PC-9 (cell line): ENCODE measurements around the gene DST. TPM values are rescaled to one million over a fixed set of nuclear protein-coding genes. Genes with fewer than 3 reads are reported as not detected.

Experiments used
- BruUV-seq: library from RNA; stranded (reverse); fragments of 400-500 nt; replicated peaks from 2 replicates; lab custom pipeline; 2021; lab: Mats Ljungman, UMichigan
- CTCF ChIA-PET: fragments of 300-600 bp; sonication (Branson Sonifier 250); formaldehyde crosslinking; loops from one replicate; lab custom pipeline; 2022; ENCODE audit warnings: antibody characterized with exemption; lab: Charles Lee
- POLR2A ChIA-PET: fragments of 300-600 bp; sonication (Branson Sonifier 250); formaldehyde crosslinking; loops from one replicate; lab custom pipeline; 2022; ENCODE audit warnings: antibody characterized with exemption; ENCODE audit not compliant: unreplicated experiment; lab: Charles Lee
- DNase-seq, 2 experiments: peaks; one replicate each; pipeline versions ENCODE4 v3.0.0 to v3.0.0-alpha.2; 2015 to 2022; ENCODE audit warnings: mixed read lengths in 1 of 2
- H2AFZ ChIP-seq: fragments of 200-600 bp; sonication (generic); 2 replicates; pipeline ENCODE4 v1.8.1; 2017; ENCODE audit warnings: antibody characterized with exemption
- H3F3A ChIP-seq: fragments of 200-600 bp; sonication (generic); 2 replicates; pipeline ENCODE4 v1.8.1; 2017; ENCODE audit warnings: antibody characterized with exemption, mild to moderate bottlenecking, low read depth; ENCODE audit not compliant: insufficient read depth
- H3K27ac ChIP-seq: fragments of 200-600 bp; sonication (generic); 2 replicates; pipeline ENCODE4 v1.6.1; 2016; ENCODE audit warnings: mixed run types
- H3K27me3 ChIP-seq: fragments of 200-600 bp; sonication (generic); 2 replicates; pipeline ENCODE4 v1.6.1; 2016; ENCODE audit warnings: low read depth, mixed run types; ENCODE audit not compliant: insufficient read depth
- H3K36me3 ChIP-seq: fragments of 200-600 bp; sonication (generic); 2 replicates; pipeline ENCODE4 v1.6.1; 2016; ENCODE audit warnings: low read depth, mixed run types
- H3K4me1 ChIP-seq: fragments of 200-600 bp; sonication (generic); replicated peaks from 2 replicates; pipeline ENCODE4 v1.6.1; 2016; ENCODE audit warnings: mixed run types; ENCODE audit not compliant: insufficient read depth
- H3K4me2 ChIP-seq: fragments of 200-600 bp; sonication (generic); 2 replicates; pipeline ENCODE4 v1.6.1; 2017; ENCODE audit warnings: mixed run types
- H3K4me3 ChIP-seq: fragments of 200-600 bp; sonication (generic); 2 replicates; pipeline ENCODE4 v1.6.1; 2016; ENCODE audit warnings: mixed run types
- H3K79me2 ChIP-seq: fragments of 200-600 bp; sonication (generic); 2 replicates; pipeline ENCODE4 v1.6.1; 2017; ENCODE audit warnings: low read depth, mixed run types
- H3K9me2 ChIP-seq: fragments of 200-600 bp; sonication (generic); 2 replicates; pipeline ENCODE4 v1.8.1; 2017; ENCODE audit warnings: mild to moderate bottlenecking; ENCODE audit not compliant: insufficient read depth
- H3K9me3 ChIP-seq: fragments of 200-600 bp; sonication (generic); 2 replicates; pipeline ENCODE4 v1.8.1; 2016; ENCODE audit warnings: low read depth; ENCODE audit not compliant: insufficient read depth
- H4K20me1 ChIP-seq: fragments of 200-600 bp; sonication (generic); 2 replicates; pipeline ENCODE4 v1.8.1; 2017; ENCODE audit not compliant: insufficient read depth
- EZH2 ChIP-seq: fragments of 200-600 bp; sonication (generic); IDR thresholded peaks from 2 replicates; pipeline ENCODE4 v1.8.0; 2017; ENCODE audit warnings: antibody characterized with exemption, low read depth
- intact Hi-C: fragments of 100-400 bp; cut with micrococcal nuclease; formaldehyde crosslinking; loops from one replicate; pipeline ENCODE4 v1.10.0; 2022; ENCODE audit not compliant: unreplicated experiment
- total RNA-seq: library from RNA; stranded (reverse); gene quantifications from 2 replicates; pipeline ENCODE4 v1.2.3, GENCODE V29; 2021
- TF ChIP-seq, protein P1 (sequence below): fragments of 200-600 bp; sonication (generic); conservative IDR thresholded peaks from 2 replicates; pipeline ENCODE4 v1.6.1; 2017; ENCODE audit warnings: mixed run types, antibody characterized with exemption, mild to moderate bottlenecking, moderate library complexity

The DST gene
- total RNA-seq, 1 experiment from 2014 or later = 217 TPM

DNA sequence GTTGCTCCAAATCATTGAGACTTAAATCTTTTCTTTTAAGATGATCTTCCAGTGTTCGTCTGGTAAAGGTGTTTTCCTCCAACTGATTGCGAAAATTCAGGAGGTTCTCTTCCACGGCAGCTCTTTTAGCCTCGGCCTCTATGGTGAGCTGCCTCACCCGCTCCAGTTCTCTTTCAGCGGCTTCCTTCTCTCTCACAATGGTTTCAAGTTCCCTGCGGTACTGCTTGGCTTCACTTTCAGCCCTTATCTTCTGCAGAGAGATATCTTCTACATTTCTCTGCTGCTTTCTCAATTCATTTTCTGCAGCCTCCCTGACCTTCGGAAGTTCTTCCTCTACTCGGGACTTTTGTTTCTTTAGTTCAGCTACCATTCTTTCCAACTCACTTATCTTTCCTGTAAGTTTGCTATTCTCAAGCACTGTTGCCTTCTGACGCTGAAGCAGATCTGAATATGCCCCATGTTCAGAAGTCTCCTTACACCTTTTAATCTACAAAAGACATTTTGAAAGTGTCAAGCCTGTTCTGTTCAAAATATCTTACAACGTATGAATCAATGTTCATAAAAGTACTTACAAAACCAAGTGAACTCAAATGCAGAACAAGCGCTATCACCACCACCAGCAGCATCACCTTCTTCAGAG is 22.3 kb downstream of the DST start:
- H3K4me3 ChIP-seq = no peak overlapping the region
- DNase-seq = no peak
- ChIA-PET CTCF (no interaction called here), POLR2A (no interaction called here)
- no peaks in the 10 kb centered on the region for H3K27me3 ChIP-seq
- no peak overlapping the region for H3K27ac ChIP-seq
- H3F3A ChIP-seq = 0 out of 2 replicates have a peak, but pooled peaks cover 4% of the 10 kb centered on the region
- H3K9me2 ChIP-seq = no peaks in the 10 kb centered on the region
- H3K4me2 ChIP-seq = no peak overlapping the region
- intact Hi-C loops = no loop called here
- no peak overlapping the region for H2AFZ ChIP-seq
- H4K20me1 ChIP-seq = no peaks in the 10 kb centered on the region; the same call in 1 of the 2 replicates
- no peaks in the 10 kb centered on the region for H3K4me1 ChIP-seq
- peaks cover 10% of the 10 kb centered on the region for H3K36me3 ChIP-seq
- no TSS peak for BruUV-seq
- H3K79me2 ChIP-seq = no peaks in the 10 kb centered on the region
- TF ChIP-seq EZH2 = no peak
- TF ChIP-seq, protein P1, sequence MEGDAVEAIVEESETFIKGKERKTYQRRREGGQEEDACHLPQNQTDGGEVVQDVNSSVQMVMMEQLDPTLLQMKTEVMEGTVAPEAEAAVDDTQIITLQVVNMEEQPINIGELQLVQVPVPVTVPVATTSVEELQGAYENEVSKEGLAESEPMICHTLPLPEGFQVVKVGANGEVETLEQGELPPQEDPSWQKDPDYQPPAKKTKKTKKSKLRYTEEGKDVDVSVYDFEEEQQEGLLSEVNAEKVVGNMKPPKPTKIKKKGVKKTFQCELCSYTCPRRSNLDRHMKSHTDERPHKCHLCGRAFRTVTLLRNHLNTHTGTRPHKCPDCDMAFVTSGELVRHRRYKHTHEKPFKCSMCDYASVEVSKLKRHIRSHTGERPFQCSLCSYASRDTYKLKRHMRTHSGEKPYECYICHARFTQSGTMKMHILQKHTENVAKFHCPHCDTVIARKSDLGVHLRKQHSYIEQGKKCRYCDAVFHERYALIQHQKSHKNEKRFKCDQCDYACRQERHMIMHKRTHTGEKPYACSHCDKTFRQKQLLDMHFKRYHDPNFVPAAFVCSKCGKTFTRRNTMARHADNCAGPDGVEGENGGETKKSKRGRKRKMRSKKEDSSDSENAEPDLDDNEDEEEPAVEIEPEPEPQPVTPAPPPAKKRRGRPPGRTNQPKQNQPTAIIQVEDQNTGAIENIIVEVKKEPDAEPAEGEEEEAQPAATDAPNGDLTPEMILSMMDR = no peak
- H3K9me3 ChIP-seq = no peaks in the 10 kb centered on the region; the same call in 1 of the 2 replicates

DNA sequence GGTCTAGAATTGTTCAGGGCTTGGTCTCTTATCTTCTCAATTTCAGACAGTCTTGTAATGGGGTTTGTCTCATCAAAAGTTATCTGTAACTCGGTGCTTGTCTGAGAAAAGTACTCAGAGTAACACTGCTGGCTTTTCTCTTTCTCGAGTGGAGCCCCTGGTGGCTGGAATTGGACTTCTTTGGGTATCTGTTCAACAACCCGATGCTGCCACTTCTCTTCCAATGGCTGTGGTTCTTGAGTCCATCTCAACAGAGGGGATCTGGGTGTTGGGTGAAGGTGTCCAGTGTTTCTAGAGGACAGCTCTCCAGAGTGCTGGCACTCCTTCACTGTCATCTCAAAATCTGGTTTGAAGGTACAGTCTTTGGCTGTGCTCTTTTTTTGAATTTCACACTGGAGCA is 24.6 kb downstream of the DST start:
- H2AFZ ChIP-seq = no peak overlapping the region
- no peak overlapping the region for H3K27ac ChIP-seq
- H4K20me1 ChIP-seq = no peaks in the 10 kb centered on the region; the same call in 1 of the 2 replicates
- no peak for DNase-seq
- CTCF ChIA-PET = no interaction called here
- TF ChIP-seq, protein P1 = no peak
- no peak for TF ChIP-seq EZH2
- no TSS peak for BruUV-seq
- intact Hi-C loops = no loop called here
- no peaks in the 10 kb centered on the region for H3K9me2 ChIP-seq
- POLR2A ChIA-PET = no interaction called here
- H3K36me3 ChIP-seq = no peaks in the 10 kb centered on the region
- no peaks in the 10 kb centered on the region; the same call in 1 of the 2 replicates for H3K9me3 ChIP-seq
- H3K4me2 ChIP-seq = no peak overlapping the region
- H3K27me3 ChIP-seq = no peaks in the 10 kb centered on the region
- H3K4me1 ChIP-seq = no peaks in the 10 kb centered on the region
- H3F3A ChIP-seq = no peaks in the 10 kb centered on the region
- H3K4me3 ChIP-seq = no peak overlapping the region
- H3K79me2 ChIP-seq = no peaks in the 10 kb centered on the region

DNA sequence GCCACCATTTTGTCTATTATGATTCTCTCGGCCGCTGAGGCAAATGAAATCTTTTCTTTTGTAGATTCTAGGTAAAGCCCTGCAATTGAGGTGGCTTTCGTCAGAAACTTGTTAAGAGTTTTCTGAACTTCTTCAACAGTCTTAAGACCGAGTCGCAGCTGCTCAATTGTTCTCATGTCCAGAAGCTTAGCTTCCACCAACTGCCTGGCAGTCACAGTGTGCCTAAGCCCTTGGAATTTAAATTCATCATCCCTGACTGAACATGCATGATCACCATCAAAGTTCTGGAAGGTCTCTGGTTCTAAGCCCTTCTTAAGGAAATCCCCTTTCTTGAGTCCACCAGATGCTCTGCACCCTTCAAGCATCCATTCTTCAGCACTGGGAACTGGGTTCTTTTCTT is 25.7 kb downstream of the DST start:
- no peak for DNase-seq
- no peaks in the 10 kb centered on the region for H3K79me2 ChIP-seq
- no peak overlapping the region for H3K4me2 ChIP-seq
- no peaks in the 10 kb centered on the region for H3F3A ChIP-seq
- BruUV-seq = no TSS peak
- no peaks in the 10 kb centered on the region for H3K4me1 ChIP-seq
- no peaks in the 10 kb centered on the region; the same call in 1 of the 2 replicates for H3K9me3 ChIP-seq
- H3K36me3 ChIP-seq = no peaks in the 10 kb centered on the region
- no peaks in the 10 kb centered on the region for H3K27me3 ChIP-seq
- no peak overlapping the region for H3K4me3 ChIP-seq
- no peak for TF ChIP-seq EZH2
- TF ChIP-seq, protein P1 = no peak
- no peaks in the 10 kb centered on the region; the same call in 1 of the 2 replicates for H4K20me1 ChIP-seq
- no peak overlapping the region for H2AFZ ChIP-seq
- intact Hi-C loops = no loop called here
- ChIA-PET CTCF (no interaction called here), POLR2A (no interaction called here)
- no peak overlapping the region for H3K27ac ChIP-seq
- no peaks in the 10 kb centered on the region for H3K9me2 ChIP-seq
